Vagina (tissue), 2 donors: ENCODE results near the gene SLC18B1. TPM values are rescaled to one million over a fixed set of nuclear protein-coding genes. Genes with fewer than 3 reads are reported as not detected.

Experiments used
- DNase-seq, 2 donors: peaks; one replicate each; pipeline ENCODE4 v3.0.0-alpha.2; 2017; ENCODE audit errors: extremely low spot score in 2 of 2
- H3K27ac ChIP-seq: fragments of 200-600 bp; sonication (generic); one replicate; pipeline ENCODE4 v1.5.1; 2019
- H3K27me3 ChIP-seq: fragments of 200-600 bp; sonication (generic); one replicate; pipeline ENCODE4 v1.5.1; 2019
- H3K36me3 ChIP-seq, 2 donors: fragments of 200-600 bp; sonication (generic); one replicate each; pipeline ENCODE4 v1.5.1; 2017 to 2019
- H3K4me1 ChIP-seq: fragments of 200-600 bp; sonication (generic); one replicate; pipeline ENCODE4 v1.5.1; 2019
- H3K4me3 ChIP-seq, 2 donors: fragments of 200-600 bp; sonication (generic); 1 replicate in 1 of 2; 2 replicates in 1 of 2; pipeline ENCODE4 v1.5.1; 2016 to 2019
- H3K9me3 ChIP-seq: fragments of 200-600 bp; sonication (generic); one replicate; pipeline ENCODE4 v1.5.1; 2019
- POLR2A ChIP-seq, 2 donors: fragments of 450-650 bp; IDR thresholded peaks; one replicate each; pipeline ENCODE4 v1.6.1; 2017; ENCODE audit warnings: antibody characterized with exemption in 2 of 2, mild to moderate bottlenecking in 2 of 2, moderate library complexity in 2 of 2
- POLR2AphosphoS5 ChIP-seq, 2 donors: sonication (generic); formaldehyde crosslinking; IDR thresholded peaks; one replicate each; pipeline ENCODE4 v1.9.0; 2017; ENCODE audit warnings: antibody characterized with exemption in 2 of 2, mild to moderate bottlenecking in 2 of 2, low read depth in 1 of 2; ENCODE audit not compliant: insufficient read depth in 1 of 2
- intact Hi-C: fragments of 100-400 bp; cut with DNase I; formaldehyde crosslinking; loops from one replicate; pipeline ENCODE4 v1.15.1; 2023
- total RNA-seq: library from RNA; depleted of rRNA; stranded (reverse); fragments of >200 nt; gene quantifications from one replicate; pipeline ENCODE4 v1.2.3, GENCODE V29; 2016
- TF ChIP-seq, protein P1 (sequence below), 3 experiments: fragments of 450-650 bp in 2 of 3; fragments of 200-600 bp in 1 of 3; sonication (generic) in 1 of 3; IDR thresholded peaks; one replicate each; pipeline ENCODE4 v1.5.1; 2017 to 2019; ENCODE audit warnings: antibody characterized with exemption in 3 of 3, mild to moderate bottlenecking in 2 of 3, moderate library complexity in 2 of 3

The SLC18B1 gene
- total RNA-seq, 1 donor from 2014 or later, result 6.4 TPM

DNA sequence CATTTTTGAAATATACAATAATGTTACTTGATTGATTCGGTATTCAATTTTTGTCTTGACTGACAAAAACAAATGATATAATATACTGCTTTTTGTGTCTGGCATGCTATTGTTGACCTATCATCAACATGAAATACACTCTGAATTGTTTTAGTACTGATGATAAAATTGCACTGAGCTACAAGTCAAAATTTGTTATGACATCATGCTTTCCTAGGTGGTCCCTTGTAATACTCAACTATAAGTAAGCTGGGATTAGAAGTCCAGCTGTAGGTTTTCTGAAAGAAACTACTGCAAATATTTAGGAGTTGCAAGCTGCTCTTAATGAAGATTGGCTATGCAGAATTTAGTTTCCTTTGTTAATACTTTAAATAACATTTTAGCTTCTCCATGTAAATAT, 32.9 kb downstream of the SLC18B1 start:
- no peak for DNase-seq
- H3K4me1 ChIP-seq, result no peaks in the 10 kb centered on the region
- no peak for TF ChIP-seq POLR2A (IDR thresholded peaks at IDR 0.05)
- no peak for TF ChIP-seq POLR2AphosphoS5 (IDR thresholded peaks at IDR 0.05; ENCODE audit: insufficient read depth in 1 of 2, low read depth in 1 of 2)
- TF ChIP-seq, protein P1, sequence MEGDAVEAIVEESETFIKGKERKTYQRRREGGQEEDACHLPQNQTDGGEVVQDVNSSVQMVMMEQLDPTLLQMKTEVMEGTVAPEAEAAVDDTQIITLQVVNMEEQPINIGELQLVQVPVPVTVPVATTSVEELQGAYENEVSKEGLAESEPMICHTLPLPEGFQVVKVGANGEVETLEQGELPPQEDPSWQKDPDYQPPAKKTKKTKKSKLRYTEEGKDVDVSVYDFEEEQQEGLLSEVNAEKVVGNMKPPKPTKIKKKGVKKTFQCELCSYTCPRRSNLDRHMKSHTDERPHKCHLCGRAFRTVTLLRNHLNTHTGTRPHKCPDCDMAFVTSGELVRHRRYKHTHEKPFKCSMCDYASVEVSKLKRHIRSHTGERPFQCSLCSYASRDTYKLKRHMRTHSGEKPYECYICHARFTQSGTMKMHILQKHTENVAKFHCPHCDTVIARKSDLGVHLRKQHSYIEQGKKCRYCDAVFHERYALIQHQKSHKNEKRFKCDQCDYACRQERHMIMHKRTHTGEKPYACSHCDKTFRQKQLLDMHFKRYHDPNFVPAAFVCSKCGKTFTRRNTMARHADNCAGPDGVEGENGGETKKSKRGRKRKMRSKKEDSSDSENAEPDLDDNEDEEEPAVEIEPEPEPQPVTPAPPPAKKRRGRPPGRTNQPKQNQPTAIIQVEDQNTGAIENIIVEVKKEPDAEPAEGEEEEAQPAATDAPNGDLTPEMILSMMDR (IDR thresholded peaks at IDR 0.05), result no peak

DNA sequence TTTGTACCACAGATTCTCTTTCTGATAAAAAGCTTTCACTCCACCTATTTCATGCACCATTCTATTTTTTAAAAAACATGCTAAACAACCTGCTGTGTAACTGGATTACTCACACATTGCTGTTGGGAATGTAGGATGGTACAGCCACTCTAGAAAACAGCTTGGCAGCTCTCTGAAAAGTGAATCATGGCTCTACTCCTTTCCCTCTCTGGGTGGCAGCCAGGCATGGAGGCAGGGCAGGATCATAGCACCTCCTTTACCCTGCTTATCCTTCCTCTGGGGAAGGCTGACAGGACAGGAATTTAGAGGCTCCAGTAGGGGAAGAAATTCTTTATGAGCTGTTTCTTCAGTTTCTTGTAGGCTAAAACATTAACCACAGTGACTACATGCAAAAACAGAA, 34.1 kb downstream of the SLC18B1 start:
- Histone ChIP-seq H3K27me3 (no peaks in the 10 kb centered on the region), H3K4me3 (no peak overlapping the region), H3K36me3 (no peaks in the 10 kb centered on the region), H3K4me1 (no peaks in the 10 kb centered on the region), H3K27ac (no peak overlapping the region), H3K9me3 (no peaks in the 10 kb centered on the region)
- intact Hi-C loops, result no loop called here
- DNase-seq, result no peak
- TF ChIP-seq POLR2A (IDR thresholded peaks at IDR 0.05) (no peak), POLR2AphosphoS5 (IDR thresholded peaks at IDR 0.05; ENCODE audit: insufficient read depth in 1 of 2, low read depth in 1 of 2) (peak in 1 of 2 donors; percentile 56)
- TF ChIP-seq, protein P1 (IDR thresholded peaks at IDR 0.05), result no peak

More for the DNA sequence above, 32.9 kb downstream of the SLC18B1 start:
- Histone ChIP-seq H3K36me3 (no peaks in the 10 kb centered on the region), H3K27ac (no peak overlapping the region), H3K9me3 (no peaks in the 10 kb centered on the region), H3K27me3 (no peaks in the 10 kb centered on the region), H3K4me3 (no peak overlapping the region)
- intact Hi-C loops, result no loop called here

DNA sequence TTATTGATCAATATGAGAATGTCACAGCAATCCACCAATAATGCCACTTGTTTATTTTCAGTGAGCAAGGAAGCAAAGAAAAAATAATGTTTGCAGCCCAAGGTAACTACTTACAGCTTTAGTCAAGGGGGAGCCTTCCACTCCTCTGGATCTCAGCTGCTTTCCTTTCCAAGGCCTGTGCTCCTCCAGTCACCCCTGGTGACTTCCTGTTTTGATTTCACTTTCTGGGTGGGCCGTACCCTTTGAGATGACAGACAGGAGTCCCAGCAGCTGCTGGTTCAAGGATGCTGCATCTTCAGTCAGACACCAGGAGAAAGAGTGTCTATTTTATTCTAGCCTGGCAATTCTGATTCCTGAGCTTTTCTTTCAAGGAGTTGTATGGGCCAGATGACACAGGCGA, 35.2 kb downstream of the SLC18B1 start:
- H3K27ac ChIP-seq, result no peak overlapping the region
- intact Hi-C loops, result no loop called here
- H3K36me3 ChIP-seq, result no peaks in the 10 kb centered on the region
- H3K4me1 ChIP-seq, result no peaks in the 10 kb centered on the region
- no peak for DNase-seq
- no peak overlapping the region for H3K4me3 ChIP-seq
- H3K9me3 ChIP-seq, result no peaks in the 10 kb centered on the region
- TF ChIP-seq POLR2A (IDR thresholded peaks at IDR 0.05), result no peak
- TF ChIP-seq, protein P1 (IDR thresholded peaks at IDR 0.05), result no peak
- no peak for TF ChIP-seq POLR2AphosphoS5 (IDR thresholded peaks at IDR 0.05; ENCODE audit: insufficient read depth in 1 of 2, low read depth in 1 of 2)
- H3K27me3 ChIP-seq, result no peaks in the 10 kb centered on the region

DNA sequence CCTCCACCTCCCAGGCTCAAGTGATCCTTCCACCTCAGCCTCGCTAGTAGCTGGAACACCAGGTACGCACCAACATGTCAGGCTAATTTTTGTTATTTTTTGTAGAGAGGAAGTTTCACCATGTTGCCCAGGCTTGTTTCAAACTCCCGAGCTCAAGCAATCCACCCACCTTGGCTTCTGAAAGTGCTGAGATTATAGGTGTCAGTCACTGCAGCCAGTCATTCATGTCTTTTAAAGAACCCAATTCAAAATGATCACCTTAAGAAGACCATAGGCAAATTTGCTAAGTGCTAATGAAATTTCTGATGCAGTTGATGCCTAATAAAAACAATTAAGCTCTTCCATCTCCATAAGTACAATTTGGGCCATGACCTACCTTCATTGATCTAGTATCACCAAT, 38.2 kb downstream of the SLC18B1 start:
- no peak for TF ChIP-seq POLR2A (IDR thresholded peaks at IDR 0.05)
- TF ChIP-seq POLR2AphosphoS5 (IDR thresholded peaks at IDR 0.05; ENCODE audit: insufficient read depth in 1 of 2, low read depth in 1 of 2), result no peak
- TF ChIP-seq, protein P1 (IDR thresholded peaks at IDR 0.05), result no peak
- no peak for DNase-seq
- intact Hi-C loops, result no loop called here

DNA sequence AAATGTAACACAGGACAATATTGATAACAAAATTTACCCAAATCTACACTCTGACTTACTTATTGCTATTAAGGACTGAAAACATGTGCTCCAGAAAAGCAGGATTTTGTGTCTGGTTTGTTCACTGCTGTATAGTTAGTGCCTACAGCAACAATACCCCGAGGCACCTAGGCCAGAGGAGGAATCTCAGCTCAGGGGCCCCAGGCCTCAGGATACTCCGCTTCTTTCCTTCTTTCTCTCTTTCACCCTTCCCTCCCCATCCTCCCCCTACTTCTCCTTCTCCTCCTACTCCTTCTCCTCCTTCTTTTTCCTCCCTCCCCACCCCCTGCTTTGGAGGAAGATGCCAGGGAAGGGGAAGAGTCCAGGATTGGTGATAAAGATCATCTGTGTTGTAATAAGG, 39.7 kb downstream of the SLC18B1 start:
- intact Hi-C loops, result no loop called here
- no peak for TF ChIP-seq POLR2AphosphoS5 (IDR thresholded peaks at IDR 0.05; ENCODE audit: insufficient read depth in 1 of 2, low read depth in 1 of 2)
- TF ChIP-seq, protein P1 (IDR thresholded peaks at IDR 0.05), result no peak
- TF ChIP-seq POLR2A (IDR thresholded peaks at IDR 0.05), result no peak
- Histone ChIP-seq H3K4me1 (no peaks in the 10 kb centered on the region), H3K27me3 (no peaks in the 10 kb centered on the region), H3K36me3 (no peaks in the 10 kb centered on the region), H3K4me3 (no peak overlapping the region), H3K9me3 (no peaks in the 10 kb centered on the region), H3K27ac (no peak overlapping the region)
- no peak for DNase-seq

More for the DNA sequence above, 38.2 kb downstream of the SLC18B1 start:
- H3K27ac ChIP-seq, result no peak overlapping the region
- no peaks in the 10 kb centered on the region for H3K4me1 ChIP-seq
- no peak overlapping the region for H3K4me3 ChIP-seq
- no peaks in the 10 kb centered on the region for H3K9me3 ChIP-seq
- H3K27me3 ChIP-seq, result no peaks in the 10 kb centered on the region
- H3K36me3 ChIP-seq, result no peaks in the 10 kb centered on the region
